Vagina (tissue), 2 donors: Measurements from ENCODE around the gene TTC3.

Source experiments
- CTCF ChIP-seq, 3 experiments: fragments of 450-650 bp in 2 of 3; fragments of 200-600 bp in 1 of 3; sonication (generic) in 1 of 3; IDR thresholded peaks; one replicate each; pipeline ENCODE4 v1.5.1; 2017 to 2019; ENCODE audit warnings: antibody characterized with exemption in 3 of 3, mild to moderate bottlenecking in 2 of 3, moderate library complexity in 2 of 3
- POLR2A ChIP-seq, 2 donors: fragments of 450-650 bp; IDR thresholded peaks; one replicate each; pipeline ENCODE4 v1.6.1; 2017; ENCODE audit warnings: antibody characterized with exemption in 2 of 2, mild to moderate bottlenecking in 2 of 2, moderate library complexity in 2 of 2
- POLR2AphosphoS5 ChIP-seq, 2 donors: sonication (generic); formaldehyde crosslinking; IDR thresholded peaks; one replicate each; pipeline ENCODE4 v1.9.0; 2017; ENCODE audit warnings: antibody characterized with exemption in 2 of 2, mild to moderate bottlenecking in 2 of 2, low read depth in 1 of 2; ENCODE audit not compliant: insufficient read depth in 1 of 2

- TF ChIP-seq CTCF (IDR thresholded peaks at IDR 0.05), result no peak
- no peak for TF ChIP-seq POLR2AphosphoS5 (IDR thresholded peaks at IDR 0.05; ENCODE audit: insufficient read depth in 1 of 2, low read depth in 1 of 2)
- no peak for TF ChIP-seq POLR2A (IDR thresholded peaks at IDR 0.05)
Observed at GRCh38 chr21:37106998-37107397, 33.9 kb downstream of the TTC3 start.
